Subcutaneous preadipocyte (primary cell): Measurements from ENCODE around the gene CXCL9. TPM values are rescaled to one million over a fixed set of nuclear protein-coding genes. Genes with fewer than 3 reads are reported as not detected.

Experiments
- total RNA-seq: library from RNA; depleted of rRNA; stranded (reverse); fragments of >200 nt; gene quantifications from 2 replicates; pipeline ENCODE4 v1.2.3, GENCODE V29; 2012

Gene CXCL9
- total RNA-seq = not detected in 2 replicates

DNA sequence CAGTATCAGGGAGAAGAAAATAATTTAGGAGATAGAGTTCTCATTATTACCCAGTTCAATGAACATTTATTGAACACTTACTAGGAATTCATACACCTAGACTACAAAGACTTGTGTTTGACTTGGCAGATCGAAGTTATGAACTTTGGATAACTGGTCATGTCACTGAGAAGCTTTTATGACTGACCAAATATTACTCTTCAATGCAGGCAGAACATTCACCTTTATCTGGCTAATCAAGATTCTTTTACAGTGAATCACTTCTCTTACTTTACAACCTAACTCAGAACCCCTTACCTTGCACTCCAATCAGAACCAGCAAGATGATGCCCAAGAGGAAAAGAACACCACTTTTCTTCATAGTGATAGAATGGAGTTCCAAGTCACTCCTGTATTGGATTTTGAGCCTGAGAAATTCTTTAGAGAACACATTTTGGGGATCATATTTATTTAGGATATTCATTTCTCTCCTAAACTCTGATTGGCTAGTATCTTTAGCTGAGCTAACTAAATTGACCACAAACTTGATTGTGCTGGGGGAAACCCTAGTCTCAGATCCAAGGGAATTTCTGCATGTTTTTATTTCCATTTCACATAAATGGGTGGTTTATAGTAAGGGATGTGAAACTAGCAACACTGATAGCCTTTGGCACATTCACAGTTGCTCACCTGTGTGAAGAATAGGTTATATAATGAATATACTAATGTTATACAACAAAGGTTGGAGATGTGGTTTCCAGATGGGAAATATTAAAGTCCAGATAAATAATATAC, at the start of gene CXCL9:
Gene CXCL9 (minus strand): TSS at position 421 of the 774 bp plus-strand sequence. CDS start 60 bp downstream, at position 361.

DNA sequence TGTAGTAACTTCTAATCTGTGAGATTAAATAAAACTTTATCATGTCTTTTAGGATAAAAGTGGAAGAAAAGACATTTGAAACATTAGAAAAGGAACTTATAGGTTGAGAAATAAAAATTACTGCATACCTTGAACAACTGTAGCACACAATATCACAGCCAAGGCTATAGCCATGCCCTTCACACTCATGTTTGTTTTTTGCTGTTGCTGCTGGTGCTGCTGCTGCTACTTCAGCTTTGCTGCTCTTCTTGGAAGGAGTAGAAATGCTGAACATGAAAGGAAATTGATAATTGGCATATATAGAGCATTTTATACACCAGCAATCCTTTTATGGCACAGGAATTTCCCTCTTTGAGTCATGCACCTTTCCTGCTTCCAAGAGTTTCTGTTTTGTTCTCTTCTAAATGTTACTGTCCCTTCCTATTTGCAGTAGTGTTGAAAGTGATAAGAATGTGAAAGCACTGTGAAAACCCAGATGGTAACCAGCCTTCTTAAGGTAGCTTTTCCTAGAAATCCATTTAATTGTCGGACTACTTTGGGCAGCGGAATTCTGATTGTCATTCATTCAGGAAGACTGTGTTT, 28.6 kb upstream of the CXCL9 start, which contains the start of gene CXCL11:
Gene CXCL11 (minus strand): TSS at position 272 of the 582 bp plus-strand sequence. CDS start 83 bp downstream, at position 189.

GRCh38 chr4:76023389-76023788, 16.1 kb upstream of the CXCL9 start, which contains the start of gene CXCL10:
TSS of gene CXCL10 (minus strand) at chr4:76023497. CDS start at chr4:76023431, 66 bp downstream.

Other genes with a start within 250 kb of the CXCL9 start
- under 0.01 TPM in 1 of 2 replicates, not detected in the other for gene PPEF2, start 105.1 kb downstream of the CXCL9 start, total RNA-seq
- gene NAAA, start 66.5 kb downstream of the CXCL9 start, total RNA-seq = 45.2 and 54.7 TPM in 2 replicates
- 33.1 and 39.1 TPM in 2 replicates for gene SDAD1, start 16.6 kb downstream of the CXCL9 start, total RNA-seq
- under 0.01 TPM in 1 of 2 replicates, not detected in the other for gene CXCL10, start 16.0 kb upstream of the CXCL9 start, total RNA-seq
- not detected in 2 replicates for gene CXCL11, start 28.6 kb upstream of the CXCL9 start, total RNA-seq
- not detected in 2 replicates for gene ART3, start 67.2 kb upstream of the CXCL9 start, total RNA-seq
- 58.4 and 63.5 TPM in 2 replicates for gene NUP54, start 140.9 kb upstream of the CXCL9 start, total RNA-seq
- gene SCARB2, start 206.3 kb upstream of the CXCL9 start, total RNA-seq = 122 and 142 TPM in 2 replicates
- 0.37 TPM in 1 of 2 replicates, not detected in the other for gene FAM47E, start 244.2 kb upstream of the CXCL9 start, total RNA-seq